Measurements from ENCODE around the gene SDCCAG8. TPM values are rescaled to one million over a fixed set of nuclear protein-coding genes. Genes with fewer than 3 reads are reported as not detected.

Gene SDCCAG8
- total RNA-seq, 4 donors from 2014 or later: 17.5 to 37.6 (median 21.7) TPM

GRCh38 chr1:243474136-243474881, 218.5 kb downstream of the SDCCAG8 start:
- Histone ChIP-seq H3K9me3 (no peaks in the 10 kb centered on the region), H3K27me3 (no peaks in the 10 kb centered on the region), H3K4me1 (peaks cover 6 to 26% (median 13%) of the 10 kb centered on the region in 3 donors), H3K27ac (peak overlapping the region in 3 of 4 donors; percentile 38 to 66 (median 42)), H3K4me3 (peak overlapping the region in 2 of 4 donors; percentile 27 to 57), H3K36me3 (peaks cover 0 to 10% (median 0%) of the 10 kb centered on the region in 3 donors)
- 83 to 86% methylated on average over 14 to 30 of the region's 55 CpGs for WGBS, 2 donors
- no peak for TF ChIP-seq POLR2A (IDR thresholded peaks at IDR 0.05)
- intact Hi-C loops (cut with DNase I): no loop called here
- no peak for DNase-seq

GRCh38 chr1:243474906-243475305, 219.1 kb downstream of the SDCCAG8 start:
- Histone ChIP-seq H3K4me1 (peaks cover 6 to 26% (median 13%) of the 10 kb centered on the region in 3 donors), H3K36me3 (peaks cover 0 to 10% (median 0%) of the 10 kb centered on the region in 3 donors), H3K4me3 (no peak overlapping the region), H3K27me3 (no peaks in the 10 kb centered on the region), H3K27ac (no peak overlapping the region), H3K9me3 (no peaks in the 10 kb centered on the region)
- TF ChIP-seq POLR2A (IDR thresholded peaks at IDR 0.05) (no peak), CTCF (IDR thresholded peaks at IDR 0.05) (no peak)
- DNase-seq: no peak
- WGBS, 2 donors: 100% methylated on average over 1 to 4 of the region's 9 CpGs
- intact Hi-C loops (cut with DNase I): no loop called here

- Histone ChIP-seq H3K27ac (no peak overlapping the region), H3K4me1 (peaks cover 6 to 26% (median 13%) of the 10 kb centered on the region in 3 donors), H3K4me3 (no peak overlapping the region), H3K27me3 (no peaks in the 10 kb centered on the region), H3K36me3 (peaks cover 0 to 10% (median 0%) of the 10 kb centered on the region in 3 donors), H3K9me3 (no peaks in the 10 kb centered on the region)
- TF ChIP-seq POLR2A (IDR thresholded peaks at IDR 0.05) (no peak), CTCF (IDR thresholded peaks at IDR 0.05) (no peak)
- 80 to 93% methylated on average over 4 to 7 of the region's 7 CpGs for WGBS, 2 donors
- intact Hi-C loops (cut with DNase I): no loop called here
- DNase-seq: no peak
These were observed 220.1 kb downstream of the SDCCAG8 start for GRCh38 chr1:243475966-243476365.

GRCh38 chr1:243477731-243478290, 222.0 kb downstream of the SDCCAG8 start:
- H3K4me3 ChIP-seq: no peak overlapping the region
- H3K27me3 ChIP-seq: no peaks in the 10 kb centered on the region
- intact Hi-C loops (cut with DNase I): no loop called here
- no peak overlapping the region for H3K27ac ChIP-seq
- DNase-seq: no peak
- TF ChIP-seq CTCF (IDR thresholded peaks at IDR 0.05) (no peak), POLR2A (IDR thresholded peaks at IDR 0.05) (no peak)
- peaks cover 11 to 24% (median 17%) of the 10 kb centered on the region in 3 donors for H3K4me1 ChIP-seq
- no peaks in the 10 kb centered on the region for H3K9me3 ChIP-seq
- 83 to 86% methylated on average over 7 of the region's 7 CpGs for WGBS, 2 donors
- H3K36me3 ChIP-seq: peaks cover 0 to 10% (median 0%) of the 10 kb centered on the region in 3 donors

- H3K27ac ChIP-seq: no peak overlapping the region
- H3K27me3 ChIP-seq: no peaks in the 10 kb centered on the region
- H3K4me3 ChIP-seq: no peak overlapping the region
- intact Hi-C loops (cut with DNase I): no loop called here
- no peak for DNase-seq
- 91 to 93% methylated on average over 5 of the region's 5 CpGs for WGBS, 2 donors
- no peak for TF ChIP-seq CTCF (IDR thresholded peaks at IDR 0.05)
- TF ChIP-seq POLR2A (IDR thresholded peaks at IDR 0.05): no peak
- H3K9me3 ChIP-seq: no peaks in the 10 kb centered on the region
- H3K4me1 ChIP-seq: peaks cover 5 to 20% (median 7%) of the 10 kb centered on the region in 3 donors
- H3K36me3 ChIP-seq: peaks cover 0 to 8% (median 7%) of the 10 kb centered on the region in 3 donors
These were observed 225.3 kb downstream of the SDCCAG8 start for GRCh38 chr1:243481101-243481500.

Data from esophagus squamous epithelium (tissue), 5 donors.